HL-60/S4 treated with phorbol 12-myristate 13-acetate at 8.2 ng/mL for 4 days and 3 days (cell line): ENCODE results near the gene DGCR6L.

Experiments used
- in situ Hi-C: fragments of 300-500 bp; cut with MboI; formaldehyde crosslinking; loops from 2 replicates; pipeline ENCODE4 v1.15.0; 2022; ENCODE audit warnings: low sequenced_read_pairs

The DGCR6L gene

DNA sequence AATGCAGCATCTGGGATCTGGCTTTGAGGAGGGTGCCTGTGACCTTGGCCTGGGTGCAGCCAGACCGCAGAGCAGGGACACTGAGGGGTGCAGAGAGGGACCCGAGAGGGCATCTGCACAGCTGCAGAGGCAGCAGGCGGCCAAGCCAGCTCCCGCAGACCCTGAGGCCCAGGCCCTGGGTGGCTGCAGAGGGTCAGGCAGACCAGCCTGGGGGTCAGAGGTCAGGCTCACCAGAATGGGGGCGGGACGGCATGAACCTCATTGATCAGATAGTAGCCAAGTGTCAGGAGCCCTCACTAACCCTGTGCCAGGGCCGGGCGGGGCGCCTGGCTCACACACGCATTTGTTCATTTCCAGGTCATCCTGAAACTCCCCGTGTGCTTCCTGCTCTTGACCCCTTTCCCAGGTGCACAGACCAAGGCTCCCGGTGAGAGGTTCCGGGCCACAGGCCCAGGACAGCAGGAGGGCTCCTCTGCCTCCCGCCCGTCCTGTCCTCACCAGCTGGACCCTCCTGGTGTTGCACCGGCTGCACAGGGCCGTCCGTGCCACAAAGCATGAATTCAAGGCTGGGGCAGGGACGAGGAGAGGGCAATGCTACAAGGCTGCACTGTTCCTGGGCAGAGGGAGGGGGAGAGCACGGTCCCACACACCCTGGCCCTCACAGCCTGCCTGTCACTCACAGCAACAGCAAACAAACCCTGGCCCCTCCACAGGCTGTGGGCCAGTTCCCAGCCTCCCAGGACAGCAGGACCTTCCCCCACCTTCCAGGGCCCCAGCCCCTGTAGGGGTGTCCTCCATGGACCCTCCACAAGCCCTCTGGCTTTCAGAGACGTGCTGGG lies 55.0 kb downstream of the DGCR6L start:
- in situ Hi-C loops, result no loop called here
